ENCODE data around the gene MRPS10. TPM values are rescaled to one million over a fixed set of nuclear protein-coding genes. Genes with fewer than 3 reads are reported as not detected.

The MRPS10 gene
- total and polyA plus RNA-seq, 10 of the 15 experiments (the other 5 are each of a cell fraction or from before 2014, with no cell fraction given): 28.5 to 83.3 (median 52.8) TPM

DNA sequence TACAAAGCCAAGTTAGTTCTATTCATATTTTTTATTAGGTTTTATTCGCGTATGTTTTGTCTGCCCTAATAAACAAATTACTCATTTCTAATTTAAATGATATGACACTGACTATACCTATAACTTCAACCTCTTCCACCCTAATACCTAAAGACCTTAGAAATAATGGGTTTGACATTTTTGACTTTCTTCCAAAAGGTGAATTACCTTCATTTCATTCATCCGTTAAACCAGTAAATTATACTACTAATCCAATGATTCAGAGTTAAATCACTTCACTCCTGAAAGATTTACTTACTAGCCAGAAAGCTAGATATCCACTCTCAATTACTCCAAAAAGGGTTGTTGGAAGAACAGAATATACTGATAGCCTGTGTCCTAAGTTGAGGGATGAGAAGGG lies 5.2 kb downstream of the MRPS10 start (continued):
- TF ChIP-seq, protein P1, sequence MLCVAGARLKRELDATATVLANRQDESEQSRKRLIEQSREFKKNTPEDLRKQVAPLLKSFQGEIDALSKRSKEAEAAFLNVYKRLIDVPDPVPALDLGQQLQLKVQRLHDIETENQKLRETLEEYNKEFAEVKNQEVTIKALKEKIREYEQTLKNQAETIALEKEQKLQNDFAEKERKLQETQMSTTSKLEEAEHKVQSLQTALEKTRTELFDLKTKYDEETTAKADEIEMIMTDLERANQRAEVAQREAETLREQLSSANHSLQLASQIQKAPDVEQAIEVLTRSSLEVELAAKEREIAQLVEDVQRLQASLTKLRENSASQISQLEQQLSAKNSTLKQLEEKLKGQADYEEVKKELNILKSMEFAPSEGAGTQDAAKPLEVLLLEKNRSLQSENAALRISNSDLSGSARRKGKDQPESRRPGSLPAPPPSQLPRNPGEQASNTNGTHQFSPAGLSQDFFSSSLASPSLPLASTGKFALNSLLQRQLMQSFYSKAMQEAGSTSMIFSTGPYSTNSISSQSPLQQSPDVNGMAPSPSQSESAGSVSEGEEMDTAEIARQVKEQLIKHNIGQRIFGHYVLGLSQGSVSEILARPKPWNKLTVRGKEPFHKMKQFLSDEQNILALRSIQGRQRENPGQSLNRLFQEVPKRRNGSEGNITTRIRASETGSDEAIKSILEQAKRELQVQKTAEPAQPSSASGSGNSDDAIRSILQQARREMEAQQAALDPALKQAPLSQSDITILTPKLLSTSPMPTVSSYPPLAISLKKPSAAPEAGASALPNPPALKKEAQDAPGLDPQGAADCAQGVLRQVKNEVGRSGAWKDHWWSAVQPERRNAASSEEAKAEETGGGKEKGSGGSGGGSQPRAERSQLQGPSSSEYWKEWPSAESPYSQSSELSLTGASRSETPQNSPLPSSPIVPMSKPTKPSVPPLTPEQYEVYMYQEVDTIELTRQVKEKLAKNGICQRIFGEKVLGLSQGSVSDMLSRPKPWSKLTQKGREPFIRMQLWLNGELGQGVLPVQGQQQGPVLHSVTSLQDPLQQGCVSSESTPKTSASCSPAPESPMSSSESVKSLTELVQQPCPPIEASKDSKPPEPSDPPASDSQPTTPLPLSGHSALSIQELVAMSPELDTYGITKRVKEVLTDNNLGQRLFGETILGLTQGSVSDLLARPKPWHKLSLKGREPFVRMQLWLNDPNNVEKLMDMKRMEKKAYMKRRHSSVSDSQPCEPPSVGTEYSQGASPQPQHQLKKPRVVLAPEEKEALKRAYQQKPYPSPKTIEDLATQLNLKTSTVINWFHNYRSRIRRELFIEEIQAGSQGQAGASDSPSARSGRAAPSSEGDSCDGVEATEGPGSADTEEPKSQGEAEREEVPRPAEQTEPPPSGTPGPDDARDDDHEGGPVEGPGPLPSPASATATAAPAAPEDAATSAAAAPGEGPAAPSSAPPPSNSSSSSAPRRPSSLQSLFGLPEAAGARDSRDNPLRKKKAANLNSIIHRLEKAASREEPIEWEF (IDR thresholded peaks at IDR 0.05; ENCODE audit: insufficient replicate concordance, low read depth, low read length): no peak
- TF ChIP-seq CEBPB (IDR thresholded peaks at IDR 0.05; ENCODE audit: borderline replicate concordance in 1 of 2, low read depth in 2 of 2, low read length in 2 of 2) (no peak), HCFC1 (IDR thresholded peaks at IDR 0.05; ENCODE audit: low read length) (no peak), ZZZ3 (IDR thresholded peaks at IDR 0.05; ENCODE audit: control insufficient read depth, insufficient read length, low read depth) (no peak), KAT2A (conservative IDR thresholded peaks at IDR 0.05; ENCODE audit: control insufficient read depth, low read depth, low read length) (no peak), NKRF (conservative IDR thresholded peaks at IDR 0.05) (no peak), DPF2 (IDR thresholded peaks at IDR 0.05) (no peak), BCL11A (IDR thresholded peaks at IDR 0.05; ENCODE audit: low read depth, low read length) (no peak), CREM (IDR thresholded peaks at IDR 0.05; ENCODE audit: low read depth) (no peak), MEF2B (IDR thresholded peaks at IDR 0.05; ENCODE audit: partially characterized antibody, poor library complexity, severe bottlenecking) (no peak), NFYB (IDR thresholded peaks at IDR 0.05; ENCODE audit: insufficient read depth, low read depth, low read length) (no peak), PAX8 (IDR thresholded peaks at IDR 0.05) (no peak), RUNX3 (IDR thresholded peaks at IDR 0.05; ENCODE audit: low read length) (no peak)
- TF ChIP-seq, protein P2, sequence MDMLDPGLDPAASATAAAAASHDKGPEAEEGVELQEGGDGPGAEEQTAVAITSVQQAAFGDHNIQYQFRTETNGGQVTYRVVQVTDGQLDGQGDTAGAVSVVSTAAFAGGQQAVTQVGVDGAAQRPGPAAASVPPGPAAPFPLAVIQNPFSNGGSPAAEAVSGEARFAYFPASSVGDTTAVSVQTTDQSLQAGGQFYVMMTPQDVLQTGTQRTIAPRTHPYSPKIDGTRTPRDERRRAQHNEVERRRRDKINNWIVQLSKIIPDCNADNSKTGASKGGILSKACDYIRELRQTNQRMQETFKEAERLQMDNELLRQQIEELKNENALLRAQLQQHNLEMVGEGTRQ (IDR thresholded peaks at IDR 0.05; ENCODE audit: borderline replicate concordance, low read depth, low read length): no peak
- TF ChIP-seq, protein P3, sequence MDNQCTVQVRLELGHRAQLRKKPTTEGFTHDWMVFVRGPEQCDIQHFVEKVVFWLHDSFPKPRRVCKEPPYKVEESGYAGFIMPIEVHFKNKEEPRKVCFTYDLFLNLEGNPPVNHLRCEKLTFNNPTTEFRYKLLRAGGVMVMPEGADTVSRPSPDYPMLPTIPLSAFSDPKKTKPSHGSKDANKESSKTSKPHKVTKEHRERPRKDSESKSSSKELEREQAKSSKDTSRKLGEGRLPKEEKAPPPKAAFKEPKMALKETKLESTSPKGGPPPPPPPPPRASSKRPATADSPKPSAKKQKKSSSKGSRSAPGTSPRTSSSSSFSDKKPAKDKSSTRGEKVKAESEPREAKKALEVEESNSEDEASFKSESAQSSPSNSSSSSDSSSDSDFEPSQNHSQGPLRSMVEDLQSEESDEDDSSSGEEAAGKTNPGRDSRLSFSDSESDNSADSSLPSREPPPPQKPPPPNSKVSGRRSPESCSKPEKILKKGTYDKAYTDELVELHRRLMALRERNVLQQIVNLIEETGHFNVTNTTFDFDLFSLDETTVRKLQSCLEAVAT (IDR thresholded peaks at IDR 0.05): no peak

Measured in GM12878 (cell line).